AG10803 (cell line): ENCODE results near the gene MPO.

ENCODE experiments used
- DNase-seq: peaks from one replicate; pipeline ENCODE4 v3.0.0; 2010; ENCODE audit warnings: low read depth
- H3K4me3 ChIP-seq: 2 replicates; pipeline ENCODE4 v1.5.1; 2011; ENCODE audit warnings: mild to moderate bottlenecking, low read length, control low read depth
- TF ChIP-seq, protein P1 (sequence below): conservative IDR thresholded peaks from 2 replicates; pipeline ENCODE4 v1.5.1; 2011; ENCODE audit warnings: mild to moderate bottlenecking, low read length, control low read depth, inconsistent platforms

The MPO gene

DNA sequence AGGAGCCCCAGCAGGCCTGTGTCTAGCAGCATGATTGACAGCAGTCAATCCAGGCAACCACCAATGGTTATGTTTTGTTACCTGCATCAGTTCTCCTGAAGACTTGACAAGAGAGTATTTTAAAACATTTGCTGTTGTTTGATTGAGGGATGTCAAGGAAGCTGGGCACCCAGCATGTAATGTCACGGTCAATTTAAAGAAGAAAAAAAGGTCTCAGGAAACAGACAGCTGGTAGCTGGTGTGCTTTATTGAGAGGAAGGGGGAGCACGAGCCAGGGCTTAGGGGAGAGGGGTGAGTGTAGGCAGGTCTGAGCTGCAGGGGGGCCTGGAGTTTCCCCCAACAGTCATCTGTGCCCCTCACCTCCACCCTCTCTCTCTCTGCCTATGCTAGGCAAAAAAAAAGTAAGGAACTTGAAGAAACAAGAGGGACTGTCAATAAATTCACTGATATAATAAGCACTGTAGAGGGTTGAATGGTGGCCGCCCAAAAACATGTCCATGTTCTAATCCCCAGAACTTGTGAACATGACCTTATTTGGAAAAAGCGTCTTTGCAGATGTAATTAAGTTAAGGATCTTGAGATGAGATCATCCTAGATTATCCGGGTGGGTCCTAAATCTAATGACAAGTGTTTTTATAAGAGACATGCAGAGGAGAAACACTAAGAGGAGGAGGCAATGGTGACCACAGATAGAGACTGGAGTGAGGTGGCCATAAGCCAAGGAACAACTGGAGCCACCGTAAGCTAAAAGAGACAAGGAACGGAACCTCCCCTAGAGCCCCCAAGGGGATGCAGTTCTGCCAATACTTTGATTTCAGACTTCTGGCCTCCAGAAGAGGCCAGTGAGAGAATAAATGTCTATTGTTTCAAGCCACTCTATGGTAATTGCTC lies 33.3 kb upstream of the MPO start:
- TF ChIP-seq, protein P1, sequence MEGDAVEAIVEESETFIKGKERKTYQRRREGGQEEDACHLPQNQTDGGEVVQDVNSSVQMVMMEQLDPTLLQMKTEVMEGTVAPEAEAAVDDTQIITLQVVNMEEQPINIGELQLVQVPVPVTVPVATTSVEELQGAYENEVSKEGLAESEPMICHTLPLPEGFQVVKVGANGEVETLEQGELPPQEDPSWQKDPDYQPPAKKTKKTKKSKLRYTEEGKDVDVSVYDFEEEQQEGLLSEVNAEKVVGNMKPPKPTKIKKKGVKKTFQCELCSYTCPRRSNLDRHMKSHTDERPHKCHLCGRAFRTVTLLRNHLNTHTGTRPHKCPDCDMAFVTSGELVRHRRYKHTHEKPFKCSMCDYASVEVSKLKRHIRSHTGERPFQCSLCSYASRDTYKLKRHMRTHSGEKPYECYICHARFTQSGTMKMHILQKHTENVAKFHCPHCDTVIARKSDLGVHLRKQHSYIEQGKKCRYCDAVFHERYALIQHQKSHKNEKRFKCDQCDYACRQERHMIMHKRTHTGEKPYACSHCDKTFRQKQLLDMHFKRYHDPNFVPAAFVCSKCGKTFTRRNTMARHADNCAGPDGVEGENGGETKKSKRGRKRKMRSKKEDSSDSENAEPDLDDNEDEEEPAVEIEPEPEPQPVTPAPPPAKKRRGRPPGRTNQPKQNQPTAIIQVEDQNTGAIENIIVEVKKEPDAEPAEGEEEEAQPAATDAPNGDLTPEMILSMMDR, result no peak
- no peak for DNase-seq
- H3K4me3 ChIP-seq, result no peak overlapping the region

DNA sequence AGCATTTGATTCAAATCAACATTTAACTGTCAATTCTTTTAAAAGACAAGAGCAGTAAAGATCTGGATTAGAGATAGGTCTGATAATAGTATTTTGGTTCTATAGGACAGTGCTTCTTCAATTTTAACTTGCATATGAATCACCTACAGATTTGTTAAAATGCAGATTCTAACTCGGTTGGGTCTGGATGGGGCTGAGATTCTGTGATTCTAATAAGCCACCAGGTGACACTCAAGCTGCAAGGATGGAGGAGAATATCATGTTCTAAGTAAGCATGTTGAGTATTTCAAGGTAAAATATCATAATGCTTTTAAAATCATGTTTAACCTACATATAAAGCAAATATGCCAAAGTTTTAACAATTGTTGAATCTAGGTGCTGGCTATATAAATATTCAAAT lies 32.1 kb upstream of the MPO start:
- H3K4me3 ChIP-seq, result no peak overlapping the region
- no peak for DNase-seq
- TF ChIP-seq, protein P1, result no peak; the same call in 1 of the 2 replicates

DNA sequence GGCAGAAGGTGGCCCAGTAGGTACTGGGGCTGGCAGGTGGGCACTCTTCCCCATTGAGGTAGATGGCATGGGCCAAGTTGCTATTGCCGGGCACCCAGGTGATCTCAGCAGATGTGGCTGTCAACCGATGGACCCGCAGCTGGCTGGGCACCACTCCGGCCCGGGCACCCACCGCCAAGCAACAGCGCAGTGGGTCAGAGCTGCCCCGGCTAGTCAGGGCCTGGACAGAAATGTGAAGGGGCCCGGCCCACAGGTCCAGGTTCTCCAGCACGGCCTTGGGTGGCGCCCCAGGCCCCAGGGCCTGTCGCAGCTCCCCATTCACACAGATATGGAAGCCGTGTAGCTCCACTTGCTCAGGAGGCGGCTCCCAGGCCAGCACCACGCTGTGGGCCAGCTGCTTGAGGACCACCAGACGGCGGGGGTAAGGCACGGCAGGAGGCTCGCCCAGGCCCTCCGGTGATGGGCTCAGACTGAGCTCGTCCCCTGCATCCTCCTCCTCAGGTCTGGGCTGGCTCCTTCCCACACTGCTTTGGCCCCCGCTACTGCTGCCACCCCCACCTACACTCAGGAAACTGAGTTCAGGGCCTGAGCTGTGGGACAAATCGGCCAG lies 31.4 kb upstream of the MPO start:
- no peak for DNase-seq
- TF ChIP-seq, protein P1, result no peak
- no peak overlapping the region for H3K4me3 ChIP-seq

DNA sequence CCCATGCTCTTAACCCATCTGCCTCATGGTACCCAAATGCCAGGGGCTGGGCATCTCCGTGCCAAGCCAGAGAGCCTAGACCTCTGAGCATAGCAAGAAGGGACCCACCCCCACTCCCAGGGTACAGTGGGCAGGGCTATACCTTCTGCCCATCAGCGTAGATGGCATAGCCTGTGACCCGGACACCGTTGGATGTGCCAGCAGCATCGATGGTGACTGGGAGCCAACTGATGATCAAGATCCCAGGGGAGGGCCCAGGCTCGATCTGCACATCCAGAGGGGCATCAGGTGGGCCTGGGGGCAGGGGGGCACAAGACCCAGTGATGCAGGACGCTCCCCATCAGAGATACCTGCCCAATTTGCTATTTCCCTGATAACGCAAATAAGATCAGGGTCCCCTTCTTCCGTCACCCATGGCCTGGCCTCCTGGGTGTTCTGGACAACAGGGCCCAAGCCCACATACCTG lies 30.7 kb upstream of the MPO start:
- TF ChIP-seq, protein P1, result no peak
- DNase-seq, result no peak
- no peak overlapping the region for H3K4me3 ChIP-seq

DNA sequence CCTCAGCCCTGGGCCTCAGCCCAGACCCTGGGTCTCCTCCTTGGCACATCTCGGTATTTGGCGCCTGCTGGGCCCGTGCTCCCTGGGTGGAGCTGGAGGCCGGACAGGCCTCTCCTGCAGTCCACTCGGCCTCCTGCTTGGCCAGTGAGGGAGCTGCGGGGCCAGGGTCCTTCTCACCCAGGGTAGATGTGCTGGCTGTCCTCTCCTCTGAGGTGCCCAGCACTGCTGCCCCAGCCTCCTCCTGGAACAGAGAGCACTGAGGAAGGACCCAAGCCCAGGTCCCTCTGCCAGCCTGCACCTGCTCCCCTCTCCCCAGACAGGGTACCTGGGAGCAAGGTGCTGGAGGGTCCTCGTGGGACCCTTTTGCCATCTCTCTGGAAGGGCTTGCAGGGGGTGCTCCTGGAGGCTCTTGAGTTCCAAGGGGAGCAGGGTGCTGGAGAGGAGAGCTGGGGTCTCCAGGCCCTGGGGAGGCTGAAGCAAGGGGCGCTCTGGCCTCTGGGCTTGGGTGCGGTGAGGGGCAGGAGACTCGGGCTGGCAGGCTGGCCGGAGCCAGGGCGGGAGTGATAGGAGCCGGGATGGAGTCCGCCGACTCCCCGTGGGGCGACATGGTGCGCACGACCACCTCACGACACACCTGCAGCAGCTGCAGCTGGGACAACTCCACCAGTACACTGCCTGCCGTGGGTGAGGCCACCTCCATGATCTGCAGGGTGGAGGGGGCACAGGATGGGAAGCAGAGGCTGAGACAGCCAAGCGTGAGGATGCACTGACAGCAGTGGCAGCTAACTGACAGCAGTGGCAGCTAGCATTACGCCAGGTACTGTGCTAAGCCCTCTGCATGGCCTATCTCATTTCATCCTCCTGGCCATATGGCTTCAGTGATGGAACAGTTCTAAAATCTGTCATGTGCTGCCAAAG lies 30.0 kb upstream of the MPO start:
- TF ChIP-seq, protein P1, result no peak
- DNase-seq, result no peak
- H3K4me3 ChIP-seq, result no peak overlapping the region

DNA sequence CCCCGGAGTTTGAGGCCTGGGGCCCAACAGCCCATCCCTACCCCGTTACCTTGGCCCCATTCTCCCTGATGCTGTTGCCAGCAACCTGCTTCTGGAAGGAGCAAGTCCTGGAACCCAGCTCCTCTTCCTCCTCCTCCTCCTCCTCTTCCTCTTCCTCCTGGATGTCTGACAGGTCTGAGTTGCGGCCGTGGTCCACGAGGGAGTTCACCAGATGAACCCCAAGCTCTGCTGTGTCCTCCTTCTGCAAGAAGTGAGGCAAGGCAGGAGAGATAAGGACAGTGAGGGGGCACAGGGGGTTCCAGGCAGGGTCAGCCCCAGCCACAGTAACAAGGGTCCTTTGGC lies 29.2 kb upstream of the MPO start:
- DNase-seq, result no peak
- TF ChIP-seq, protein P1, result no peak
- no peak overlapping the region for H3K4me3 ChIP-seq
